GM21723 (cell line): ENCODE results near the gene MEGF8.

Experiments used
- ATAC-seq: cut with Tn5 transposase; IDR thresholded peaks from one replicate; pipeline ENCODE4 v1.9.1; 2021; ENCODE audit warnings: mild to moderate bottlenecking, moderate library complexity; ENCODE audit not compliant: unreplicated experiment

Gene MEGF8

GRCh38 chr19:42353341-42354015 lies 28.0 kb downstream of the MEGF8 start:
- no peak for ATAC-seq

- no peak for ATAC-seq
These were observed 30.5 kb downstream of the MEGF8 start for GRCh38 chr19:42355896-42356295.

- ATAC-seq = no peak
These were observed 31.3 kb downstream of the MEGF8 start for GRCh38 chr19:42356686-42357085.

DNA sequence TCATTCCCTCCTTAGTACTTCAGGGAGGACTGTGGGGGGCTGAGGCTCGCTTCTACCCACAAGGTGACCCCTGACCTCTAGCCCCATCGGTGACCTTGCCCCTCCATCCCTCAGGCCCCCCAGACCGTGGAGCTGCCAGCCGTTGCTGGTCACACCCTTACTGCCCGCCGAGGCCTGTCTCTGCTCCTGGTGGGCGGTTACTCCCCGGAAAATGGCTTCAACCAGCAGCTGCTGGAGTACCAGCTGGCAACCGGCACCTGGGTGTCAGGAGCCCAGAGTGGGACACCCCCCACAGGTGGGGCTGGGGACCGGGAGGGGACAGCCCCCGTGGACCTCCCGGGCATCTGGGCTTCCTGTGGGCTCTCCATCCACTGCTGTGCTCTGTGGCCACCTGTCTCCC lies 31.9 kb downstream of the MEGF8 start:
- ATAC-seq = no peak

- ATAC-seq = no peak
These were observed 35.5 kb downstream of the MEGF8 start for GRCh38 chr19:42360787-42361544.

GRCh38 chr19:42361545-42361910 lies 36.1 kb downstream of the MEGF8 start:
- no peak for ATAC-seq

DNA sequence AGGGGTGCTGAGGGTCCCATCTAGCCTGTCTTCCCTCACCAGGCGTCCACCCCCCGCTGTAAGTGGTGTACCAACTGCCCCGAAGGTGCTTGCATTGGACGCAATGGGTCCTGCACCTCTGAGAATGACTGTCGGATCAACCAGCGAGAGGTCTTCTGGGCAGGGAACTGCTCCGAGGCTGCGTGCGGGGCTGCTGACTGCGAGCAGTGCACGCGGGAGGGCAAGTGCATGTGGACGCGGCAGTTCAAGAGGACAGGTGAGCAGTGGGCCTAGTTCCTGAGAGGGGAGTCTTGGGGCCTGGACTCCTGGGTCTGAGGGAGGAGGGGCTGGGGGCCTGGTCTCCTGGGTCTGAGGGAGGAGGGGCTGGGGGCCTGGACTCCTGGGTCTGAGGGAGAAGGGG lies 36.9 kb downstream of the MEGF8 start:
- no peak for ATAC-seq

DNA sequence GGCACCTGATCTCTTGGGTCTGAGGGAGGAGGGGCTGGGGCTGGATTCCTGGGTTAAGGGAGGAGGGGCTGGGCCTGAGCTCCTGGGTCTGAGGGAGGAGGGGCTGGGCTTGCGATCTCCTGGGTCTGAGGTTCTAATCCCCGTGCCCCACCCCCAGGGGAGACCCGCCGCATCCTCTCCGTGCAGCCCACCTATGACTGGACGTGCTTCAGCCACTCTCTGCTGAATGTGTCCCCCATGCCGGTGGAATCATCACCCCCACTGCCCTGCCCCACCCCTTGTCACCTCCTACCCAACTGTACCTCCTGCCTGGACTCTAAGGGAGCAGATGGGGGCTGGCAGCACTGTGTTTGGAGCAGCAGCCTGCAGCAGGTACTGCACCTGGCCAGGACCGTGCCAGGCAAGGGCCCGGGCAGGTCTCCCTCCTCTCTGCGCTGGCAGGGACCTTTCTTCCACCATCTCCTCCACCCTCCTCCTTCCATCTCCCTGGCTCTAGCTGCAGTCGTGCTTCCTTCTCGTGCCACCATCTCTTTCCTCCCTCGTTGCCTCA lies 37.5 kb downstream of the MEGF8 start:
- no peak for ATAC-seq

- ATAC-seq = no peak
These were observed 38.3 kb downstream of the MEGF8 start for GRCh38 chr19:42363614-42364346.

GRCh38 chr19:42366673-42367072 lies 41.2 kb downstream of the MEGF8 start:
- ATAC-seq = no peak

GRCh38 chr19:42367929-42368328 lies 42.5 kb downstream of the MEGF8 start:
- ATAC-seq = no peak

DNA sequence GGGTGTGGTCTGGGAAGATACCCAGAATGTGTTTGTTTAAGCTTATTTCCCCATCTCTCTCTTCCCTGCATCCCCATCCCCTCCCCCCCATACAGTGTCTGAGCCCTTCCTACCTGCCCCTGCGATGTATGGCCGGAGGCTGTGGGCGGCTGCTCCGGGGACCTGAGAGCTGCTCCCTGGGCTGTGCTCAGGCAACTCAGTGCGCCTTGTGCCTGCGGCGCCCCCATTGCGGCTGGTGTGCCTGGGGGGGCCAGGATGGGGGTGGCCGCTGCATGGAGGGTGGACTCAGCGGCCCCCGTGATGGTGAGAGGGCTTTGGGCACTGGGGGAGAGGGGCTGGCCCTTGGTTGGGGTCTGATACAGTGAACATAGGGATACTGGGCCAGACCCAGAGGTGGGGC lies 42.9 kb downstream of the MEGF8 start:
- ATAC-seq = no peak

- ATAC-seq = no peak
These were observed 43.3 kb downstream of the MEGF8 start for GRCh38 chr19:42368765-42369164.

GRCh38 chr19:42369433-42370067 lies 44.1 kb downstream of the MEGF8 start:
- no peak for ATAC-seq

DNA sequence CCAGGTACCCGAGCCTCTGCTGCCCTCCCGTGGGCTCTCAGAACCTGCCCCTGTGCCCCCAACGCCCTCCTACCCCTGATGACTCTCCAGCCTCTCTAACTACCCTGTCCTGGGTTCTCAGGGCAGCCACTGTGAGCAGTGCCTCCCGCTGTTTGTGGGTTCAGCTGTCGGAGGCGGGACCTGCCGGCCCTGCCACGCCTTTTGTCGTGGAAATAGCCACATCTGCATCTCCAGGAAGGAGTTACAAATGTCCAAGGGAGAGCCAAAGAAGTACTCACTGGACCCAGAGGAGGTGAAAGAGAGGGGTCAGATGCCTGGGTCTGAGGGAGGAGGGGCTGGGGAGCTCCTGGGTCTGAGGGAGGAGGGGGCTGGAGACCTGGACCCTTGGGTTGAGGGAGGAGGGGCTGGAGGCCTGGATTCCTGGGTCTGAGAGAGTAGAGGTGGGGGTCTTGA lies 44.7 kb downstream of the MEGF8 start:
- no peak for ATAC-seq

DNA sequence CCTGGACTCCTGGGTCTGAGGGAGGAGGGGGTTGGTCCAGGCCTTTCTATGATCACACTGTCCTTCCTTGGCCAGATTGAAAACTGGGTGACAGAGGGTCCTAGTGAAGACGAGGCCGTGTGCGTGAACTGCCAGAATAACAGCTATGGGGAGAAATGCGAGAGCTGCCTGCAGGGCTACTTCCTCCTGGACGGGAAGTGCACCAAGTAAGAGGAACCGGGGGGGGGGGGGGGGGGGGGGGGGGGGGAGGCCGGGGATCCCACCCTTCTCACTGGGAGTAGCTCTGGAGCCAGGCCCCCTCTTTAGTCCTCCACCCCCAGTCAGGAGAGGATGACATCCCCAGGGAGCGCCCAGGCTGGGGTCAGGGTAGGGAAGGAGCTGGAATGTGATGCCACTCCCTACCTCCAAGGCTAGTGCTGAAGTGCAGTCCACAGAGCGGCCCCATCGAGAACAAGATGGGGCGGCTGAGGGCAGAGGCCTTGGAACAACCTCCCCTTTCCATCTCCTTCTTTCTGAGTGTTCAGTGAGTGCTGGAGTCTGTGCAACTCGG lies 45.3 kb downstream of the MEGF8 start:
- ATAC-seq = no peak

DNA sequence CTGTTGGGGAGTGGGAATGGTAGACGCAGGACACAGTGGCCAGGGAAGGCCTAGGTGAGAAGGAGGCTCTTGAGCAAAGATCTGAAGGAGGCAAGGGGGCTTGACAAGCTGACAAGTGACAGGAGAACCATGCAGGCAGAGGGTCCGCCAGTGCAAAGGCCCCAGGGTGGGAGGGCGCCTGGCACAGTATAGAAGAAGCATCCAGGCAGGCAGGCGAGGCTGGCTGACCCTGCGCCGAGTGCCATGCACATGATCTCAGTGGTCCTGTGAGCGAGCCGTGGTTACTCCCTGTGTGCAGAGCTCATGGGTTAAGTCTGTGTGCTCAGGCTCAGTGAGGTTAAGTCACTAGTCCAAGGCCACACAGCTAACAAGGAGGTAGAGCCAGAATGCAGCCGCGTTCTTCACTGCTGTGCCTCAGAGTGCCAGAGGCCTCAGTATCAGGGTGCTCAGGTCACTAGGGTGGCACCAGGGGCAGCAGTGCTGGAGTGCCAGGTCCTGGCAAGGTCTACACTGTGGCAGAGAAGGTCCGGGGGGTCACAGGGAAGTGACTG lies 49.5 kb downstream of the MEGF8 start:
- ATAC-seq = no peak

DNA sequence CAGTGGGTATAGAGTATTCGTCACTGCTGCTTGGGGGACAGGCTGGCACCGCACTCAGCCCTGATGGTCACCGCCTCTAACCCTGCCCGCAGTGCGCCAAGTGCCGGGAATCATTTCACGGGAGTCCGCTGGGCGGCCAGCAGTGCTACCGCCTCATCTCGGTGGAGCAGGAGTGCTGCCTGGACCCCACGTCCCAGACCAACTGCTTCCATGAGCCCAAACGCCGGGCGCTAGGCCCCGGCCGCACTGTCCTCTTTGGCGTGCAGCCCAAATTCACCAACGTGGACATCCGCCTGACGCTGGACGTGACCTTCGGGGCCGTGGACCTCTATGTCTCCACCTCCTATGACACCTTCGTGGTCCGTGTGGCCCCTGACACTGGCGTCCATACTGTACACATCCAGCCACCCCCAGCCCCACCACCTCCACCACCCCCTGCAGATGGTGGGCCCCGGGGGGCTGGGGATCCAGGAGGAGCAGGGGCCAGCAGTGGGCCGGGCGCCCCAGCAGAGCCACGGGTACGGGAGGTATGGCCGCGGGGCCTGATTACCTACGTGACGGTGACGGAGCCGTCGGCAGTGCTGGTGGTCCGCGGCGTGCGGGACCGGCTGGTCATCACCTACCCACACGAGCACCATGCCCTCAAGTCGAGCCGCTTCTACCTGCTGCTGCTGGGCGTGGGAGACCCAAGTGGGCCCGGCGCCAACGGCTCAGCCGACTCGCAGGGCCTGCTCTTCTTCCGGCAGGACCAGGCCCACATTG lies 50.2 kb downstream of the MEGF8 start:
- no peak for ATAC-seq

DNA sequence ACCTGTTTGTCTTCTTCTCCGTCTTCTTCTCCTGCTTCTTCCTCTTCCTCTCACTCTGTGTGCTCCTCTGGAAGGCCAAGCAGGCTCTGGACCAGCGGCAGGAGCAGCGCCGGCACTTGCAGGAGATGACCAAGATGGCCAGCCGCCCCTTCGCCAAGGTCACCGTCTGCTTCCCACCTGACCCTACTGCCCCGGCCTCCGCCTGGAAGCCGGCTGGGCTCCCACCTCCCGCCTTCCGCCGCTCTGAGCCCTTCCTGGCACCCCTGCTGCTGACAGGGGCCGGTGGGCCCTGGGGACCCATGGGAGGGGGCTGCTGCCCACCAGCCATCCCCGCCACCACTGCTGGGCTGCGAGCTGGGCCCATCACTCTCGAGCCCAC lies 50.7 kb downstream of the MEGF8 start:
- no peak for ATAC-seq
